Ramos (cell line): ENCODE measurements around the gene RNFT2.
"Not testable (repeated sequence)": the region's sequence is repeated elsewhere in the genome, so short reads cannot be mapped to it uniquely, and the experiment has no call there.

ENCODE experiments used
- in situ Hi-C: fragments of 300-500 bp; cut with MboI; formaldehyde crosslinking; loops from one replicate; pipeline ENCODE4 v1.14.3; 2022; ENCODE audit warnings: low sequenced_read_pairs; ENCODE audit not compliant: unreplicated experiment

Gene RNFT2

DNA sequence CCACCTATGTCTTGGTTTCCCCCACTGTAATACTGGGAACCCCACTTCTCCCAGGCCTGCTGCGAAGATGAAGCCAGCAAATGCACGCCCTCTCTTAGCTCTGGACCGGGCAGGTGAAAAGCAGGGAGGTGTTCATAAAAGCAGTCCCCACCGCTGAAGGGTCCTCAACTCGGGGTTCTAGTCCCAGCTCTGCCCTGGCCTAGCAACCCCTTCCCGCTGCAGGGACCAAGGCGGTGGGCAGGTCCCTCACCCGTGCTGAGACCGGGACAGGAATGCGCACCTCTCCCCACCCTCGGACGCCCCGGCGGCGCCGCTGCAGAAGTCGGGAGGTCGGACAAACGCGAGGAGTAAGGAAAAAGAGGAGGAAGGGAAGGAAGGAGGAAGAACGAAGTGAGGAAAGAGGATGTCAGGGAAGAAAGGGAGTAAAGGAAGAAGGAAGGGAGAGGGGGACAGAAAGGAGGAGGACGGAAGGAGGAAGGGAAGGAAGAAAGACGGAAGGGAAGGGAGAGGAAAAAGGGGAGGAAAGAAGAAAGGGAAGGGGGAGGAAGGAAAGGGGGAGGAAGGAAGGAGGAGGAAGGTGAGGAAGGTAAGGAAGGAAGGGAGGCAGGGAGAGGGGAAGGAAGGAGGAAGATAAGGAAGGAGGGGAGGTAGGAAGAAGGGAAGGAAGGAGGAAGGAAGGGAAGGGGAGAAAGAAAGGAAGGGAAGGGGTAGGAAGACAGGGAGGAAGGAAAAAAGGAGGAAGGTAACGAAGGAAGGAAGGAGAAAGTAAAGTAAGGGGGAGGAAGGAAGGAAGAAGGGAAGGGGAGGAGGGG lies 947 bp upstream of the RNFT2 start:
- in situ Hi-C loops = no loop called here

GRCh38 chr12:116739381-116739887 lies 1.3 kb downstream of the RNFT2 start:
- in situ Hi-C loops = no loop called here

GRCh38 chr12:116742787-116743186 lies 4.7 kb downstream of the RNFT2 start:
- in situ Hi-C loops = not testable (repeated sequence)

GRCh38 chr12:116744766-116745165 lies 6.7 kb downstream of the RNFT2 start:
- in situ Hi-C loops = no loop called here

- in situ Hi-C loops = no loop called here
Observed at GRCh38 chr12:116745554-116745953, 7.4 kb downstream of the RNFT2 start.

DNA sequence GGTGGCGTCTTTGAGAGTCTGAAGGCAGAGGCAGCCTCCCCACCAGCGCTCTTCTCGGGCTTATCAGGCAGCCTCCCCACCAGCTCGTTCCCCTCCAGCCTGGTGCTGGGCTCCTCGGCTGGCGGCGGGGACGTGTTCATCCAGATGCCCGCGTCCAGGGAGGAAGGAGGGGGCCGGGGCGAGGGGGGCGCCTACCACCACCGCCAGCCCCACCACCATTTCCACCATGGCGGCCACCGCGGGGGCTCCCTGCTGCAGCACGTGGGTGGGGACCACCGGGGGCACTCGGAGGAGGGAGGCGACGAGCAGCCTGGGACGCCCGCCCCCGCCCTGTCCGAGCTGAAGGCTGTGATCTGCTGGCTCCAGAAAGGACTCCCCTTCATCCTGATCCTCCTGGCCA lies 11.8 kb downstream of the RNFT2 start:
- in situ Hi-C loops = no loop called here

DNA sequence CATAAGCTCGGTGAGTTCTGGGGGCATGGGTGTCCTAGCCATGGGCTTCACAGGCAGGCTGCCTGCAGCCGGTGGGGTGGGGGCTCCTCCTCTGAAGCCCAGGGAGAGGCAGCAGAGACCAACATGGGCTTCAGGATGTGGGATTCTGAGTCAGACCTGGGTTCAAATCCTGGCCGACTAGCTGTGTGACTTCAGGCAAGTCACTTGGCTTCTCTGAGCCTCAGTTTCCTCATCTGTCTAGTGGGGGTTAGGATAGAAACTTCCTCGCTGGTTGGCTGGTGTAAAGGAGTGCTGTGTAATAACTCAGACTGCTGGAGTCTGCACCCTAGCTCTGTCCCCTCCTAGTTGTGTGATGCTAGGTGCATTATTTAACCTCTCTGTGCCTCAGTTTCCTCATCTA lies 12.2 kb downstream of the RNFT2 start:
- in situ Hi-C loops = no loop called here

DNA sequence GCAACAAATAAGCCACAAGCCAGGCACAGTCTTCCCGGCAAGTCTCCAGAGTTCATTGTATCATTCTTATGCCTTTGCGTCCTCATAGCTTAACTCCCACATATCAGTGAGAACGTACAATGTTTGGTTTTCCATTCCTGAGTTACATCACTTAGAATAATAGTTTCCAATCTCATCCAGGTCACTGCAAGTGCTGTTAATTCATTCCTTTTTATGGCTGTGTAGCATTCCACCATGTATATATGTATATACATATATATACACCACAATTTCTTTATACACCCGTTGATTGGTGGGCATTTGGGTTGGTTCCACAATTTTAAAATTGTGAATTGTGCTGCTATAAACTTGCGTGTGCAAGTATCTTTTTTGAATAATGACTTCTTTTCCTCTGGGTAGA lies 16.0 kb downstream of the RNFT2 start:
- in situ Hi-C loops = not testable (repeated sequence)

DNA sequence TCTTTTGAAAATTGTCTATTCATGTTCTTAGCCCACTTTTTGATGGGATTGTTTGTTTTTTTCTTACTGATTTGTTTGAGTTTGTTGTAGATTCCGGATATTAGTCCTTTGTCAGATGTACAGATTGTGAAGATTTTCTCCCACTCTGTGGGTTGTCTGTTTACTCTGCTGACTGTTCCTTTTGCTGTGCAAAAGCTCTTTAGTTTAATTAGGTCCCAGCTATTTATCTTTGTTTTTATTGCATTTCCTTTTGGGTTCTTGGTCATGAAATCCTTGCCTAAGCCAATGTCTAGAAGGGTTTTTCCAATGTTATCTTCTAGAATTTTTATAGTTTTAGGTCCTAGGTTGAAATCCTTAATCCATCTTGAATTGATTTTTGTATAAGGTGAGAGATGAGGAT lies 16.7 kb downstream of the RNFT2 start:
- in situ Hi-C loops = not testable (repeated sequence)

GRCh38 chr12:116759783-116760621 lies 21.9 kb downstream of the RNFT2 start:
- in situ Hi-C loops = no loop called here

DNA sequence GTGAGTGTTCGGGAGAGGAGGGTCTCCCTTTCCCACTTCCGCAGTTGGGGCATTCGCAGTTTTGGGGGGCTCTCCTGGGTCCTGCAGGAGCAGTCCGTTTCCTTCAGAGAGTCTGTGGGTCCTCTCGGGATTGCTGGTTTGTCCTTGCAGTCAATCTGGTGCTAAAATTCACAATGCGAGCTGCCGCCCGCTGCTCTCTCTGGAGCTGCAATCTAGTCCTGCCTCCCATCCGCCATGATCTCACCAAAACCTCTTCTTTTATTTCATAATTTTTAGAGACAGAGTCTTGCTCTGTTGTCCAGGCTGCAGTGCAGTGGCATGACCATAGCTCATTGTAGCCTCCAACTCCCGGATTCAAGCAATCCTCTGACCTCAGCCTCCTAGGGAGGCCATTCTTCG lies 22.5 kb downstream of the RNFT2 start:
- in situ Hi-C loops = no loop called here

- in situ Hi-C loops = no loop called here
Observed at GRCh38 chr12:116761499-116761898, 23.4 kb downstream of the RNFT2 start.

DNA sequence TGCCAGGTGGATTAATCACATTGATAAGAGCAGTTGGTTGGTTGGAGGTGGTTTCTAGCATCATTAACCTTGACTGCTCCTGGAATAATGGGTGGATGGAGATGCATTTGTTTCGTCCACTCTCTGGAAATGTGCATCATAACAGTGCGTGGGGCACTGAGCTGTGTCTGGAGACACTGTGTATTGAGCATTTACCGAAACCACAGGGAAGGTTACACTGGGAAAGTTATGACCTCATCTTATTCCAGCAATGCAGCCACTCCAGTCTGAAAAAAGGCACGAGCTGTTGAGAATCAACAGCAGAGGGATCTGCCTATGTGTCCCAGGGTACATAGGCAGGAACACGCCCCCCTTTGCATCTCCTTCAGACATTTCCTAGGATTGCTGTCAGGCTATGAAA lies 27.2 kb downstream of the RNFT2 start:
- in situ Hi-C loops = no loop called here

DNA sequence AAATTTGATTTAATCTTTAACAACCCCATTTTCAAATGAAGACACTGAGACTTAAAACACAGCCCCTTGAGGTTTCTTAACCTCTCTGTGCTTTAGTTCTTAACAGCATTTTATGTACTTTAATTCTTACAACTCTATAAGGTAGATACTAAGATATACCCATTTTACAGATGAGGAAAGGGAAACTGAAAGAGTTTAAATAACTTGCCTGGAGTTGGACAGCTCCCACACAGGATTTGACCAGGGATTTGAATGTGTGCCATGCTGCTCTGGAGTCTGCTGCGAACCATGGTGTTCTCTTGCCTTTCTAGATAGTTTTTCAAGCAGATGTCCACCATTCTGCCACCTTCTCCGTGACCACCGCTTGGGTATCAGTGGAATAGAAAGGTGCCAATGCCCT lies 28.2 kb downstream of the RNFT2 start:
- in situ Hi-C loops = no loop called here

DNA sequence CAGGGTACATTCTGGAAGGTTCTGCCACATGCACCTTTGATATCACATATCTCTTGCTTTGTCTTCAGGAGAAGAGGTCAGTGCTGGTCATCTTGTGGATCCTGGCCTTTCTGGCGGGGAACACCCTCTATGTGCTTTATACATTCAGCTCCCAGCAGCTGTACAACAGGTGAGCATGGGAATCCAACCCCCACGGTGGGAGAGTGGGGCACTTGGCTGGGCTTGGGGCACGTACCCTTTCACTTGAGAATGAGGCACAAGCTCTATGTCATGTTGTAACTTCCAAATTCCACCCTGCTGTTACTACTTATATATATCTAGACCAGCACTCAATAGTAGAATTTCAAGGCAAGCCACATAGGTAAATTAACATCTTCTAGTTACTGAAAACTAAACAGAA lies 28.6 kb downstream of the RNFT2 start:
- in situ Hi-C loops = no loop called here

- in situ Hi-C loops = no loop called here
Observed at GRCh38 chr12:116771651-116772050, 33.5 kb downstream of the RNFT2 start.

DNA sequence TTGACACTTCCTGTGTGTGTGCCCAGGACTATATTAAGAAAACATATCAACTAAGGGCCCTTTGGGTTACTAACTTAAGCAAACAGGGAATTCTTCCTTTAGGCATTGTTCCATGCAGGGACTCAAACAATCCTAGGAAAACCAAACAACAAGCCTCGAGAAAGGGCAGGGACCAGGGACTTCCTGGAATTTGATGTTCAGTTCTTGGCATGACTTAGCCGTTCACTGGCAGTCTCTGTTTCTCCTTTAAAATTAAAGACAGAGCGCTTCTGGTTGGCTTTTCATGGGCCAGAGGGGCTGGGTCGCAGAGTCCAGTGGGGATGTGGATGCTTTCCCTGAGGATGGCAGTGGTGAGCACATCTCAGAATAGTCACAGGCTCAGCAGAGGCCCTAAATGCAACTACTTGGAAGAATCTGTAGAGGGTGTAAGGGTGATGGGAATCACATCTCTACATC lies 35.2 kb downstream of the RNFT2 start:
- in situ Hi-C loops = no loop called here

GRCh38 chr12:116774020-116774419 lies 35.9 kb downstream of the RNFT2 start:
- in situ Hi-C loops = no loop called here

GRCh38 chr12:116777245-116777644 lies 39.1 kb downstream of the RNFT2 start:
- in situ Hi-C loops = no loop called here

DNA sequence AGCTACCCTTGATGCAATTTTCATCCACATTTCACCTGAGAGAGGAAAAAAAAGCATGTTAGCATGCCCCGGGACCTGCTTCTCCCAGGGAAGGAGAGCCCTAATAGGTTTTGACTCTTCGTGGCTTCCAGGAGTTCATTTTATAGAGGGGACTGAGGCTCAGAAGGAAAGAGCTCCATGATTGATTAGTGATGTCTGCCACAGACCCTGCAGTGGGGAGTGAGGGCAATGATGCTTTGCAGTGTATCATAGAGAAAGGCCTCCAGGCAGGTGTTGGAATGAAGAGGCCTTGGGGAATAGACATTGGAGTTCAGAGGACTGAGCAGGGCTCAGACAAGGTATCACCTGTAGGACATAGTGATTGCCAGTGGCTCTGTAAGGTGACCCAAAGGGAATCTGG lies 41.5 kb downstream of the RNFT2 start:
- in situ Hi-C loops = no loop called here

GRCh38 chr12:116780942-116781341 lies 42.8 kb downstream of the RNFT2 start:
- in situ Hi-C loops = no loop called here
